Smooth muscle cell (in vitro differentiated cells): ENCODE data around the gene YPEL4. TPM values are rescaled to one million over a fixed set of nuclear protein-coding genes. Genes with fewer than 3 reads are reported as not detected.

ENCODE experiments used
- DNase-seq: peaks from one replicate; lab custom pipeline; 2025; ENCODE audit not compliant: unreplicated experiment; lab: John Stamatoyannopoulos, UW
- H2AFZ ChIP-seq: fragments of 200-600 bp; sonication (generic); 2 replicates; pipeline ENCODE4 v1.6.0; 2016; ENCODE audit warnings: antibody characterized with exemption, low read depth, mild to moderate bottlenecking
- H3F3A ChIP-seq: fragments of 200-600 bp; sonication (generic); 2 replicates; pipeline ENCODE4 v1.6.0; 2017; ENCODE audit warnings: antibody characterized with exemption, low read depth
- H3K27ac ChIP-seq: fragments of 200-600 bp; sonication (generic); 2 replicates; pipeline ENCODE4 v1.5.1; 2016; ENCODE audit warnings: low read depth, mild to moderate bottlenecking
- H3K27me3 ChIP-seq: fragments of 200-600 bp; sonication (generic); 2 replicates; pipeline ENCODE4 v1.6.1; 2016; ENCODE audit warnings: low read depth, mild to moderate bottlenecking
- H3K36me3 ChIP-seq: fragments of 200-600 bp; sonication (generic); 2 replicates; pipeline ENCODE4 v1.5.1; 2016; ENCODE audit warnings: low read depth
- H3K4me1 ChIP-seq: fragments of 200-600 bp; sonication (generic); 2 replicates; pipeline ENCODE4 v1.5.1; 2016; ENCODE audit warnings: low read depth
- H3K4me2 ChIP-seq: fragments of 200-600 bp; sonication (generic); 2 replicates; pipeline ENCODE4 v1.6.0; 2016; ENCODE audit warnings: mild to moderate bottlenecking
- H3K4me3 ChIP-seq: fragments of 200-600 bp; sonication (generic); 2 replicates; pipeline ENCODE4 v1.5.1; 2016; ENCODE audit warnings: mild to moderate bottlenecking
- H3K79me2 ChIP-seq: fragments of 200-600 bp; sonication (generic); 2 replicates; pipeline ENCODE4 v1.6.0; 2016; ENCODE audit warnings: low read depth, mild to moderate bottlenecking
- H3K9ac ChIP-seq: fragments of 200-600 bp; sonication (generic); 2 replicates; pipeline ENCODE4 v1.6.0; 2016; ENCODE audit warnings: low read depth
- H3K9me3 ChIP-seq: fragments of 200-600 bp; sonication (generic); replicated peaks from 2 replicates; pipeline ENCODE4 v1.5.1; 2016; ENCODE audit warnings: low read depth
- H4K20me1 ChIP-seq: fragments of 200-600 bp; sonication (generic); 2 replicates; pipeline ENCODE4 v1.6.0; 2016; ENCODE audit warnings: low read depth
- WGBS: methylation state at CpG from one replicate; pipeline ENCODE4 v1.1.7; 2016; ENCODE audit warnings: low lambda C conversion rate; 5-methylcytosine and 5-hydroxymethylcytosine counted together
- polyA plus RNA-seq: library from polyadenylated mRNA; unstranded; fragments of >200 nt; fragmentation: Nextera tagmentation; extraction: Ambion mirVana; gene quantifications from 2 replicates; pipeline ENCODE4 v1.2.1, GENCODE V29; 2016
- total RNA-seq: library from RNA; depleted of rRNA; stranded (reverse); fragments of >200 nt; gene quantifications from 2 replicates; pipeline ENCODE4 v1.2.3, GENCODE V29; 2014
- TF ChIP-seq, protein P1 (sequence below): fragments of 200-600 bp; sonication (generic); IDR thresholded peaks from 2 replicates; pipeline ENCODE4 v1.5.1; 2017; ENCODE audit warnings: borderline replicate concordance, mild to moderate bottlenecking, antibody characterized with exemption; ENCODE audit not compliant: insufficient read depth, poor library complexity, severe bottlenecking

Gene YPEL4
- total and polyA plus RNA-seq, 2 experiments from 2014 or later, result 2.0 to 2.5 TPM

DNA sequence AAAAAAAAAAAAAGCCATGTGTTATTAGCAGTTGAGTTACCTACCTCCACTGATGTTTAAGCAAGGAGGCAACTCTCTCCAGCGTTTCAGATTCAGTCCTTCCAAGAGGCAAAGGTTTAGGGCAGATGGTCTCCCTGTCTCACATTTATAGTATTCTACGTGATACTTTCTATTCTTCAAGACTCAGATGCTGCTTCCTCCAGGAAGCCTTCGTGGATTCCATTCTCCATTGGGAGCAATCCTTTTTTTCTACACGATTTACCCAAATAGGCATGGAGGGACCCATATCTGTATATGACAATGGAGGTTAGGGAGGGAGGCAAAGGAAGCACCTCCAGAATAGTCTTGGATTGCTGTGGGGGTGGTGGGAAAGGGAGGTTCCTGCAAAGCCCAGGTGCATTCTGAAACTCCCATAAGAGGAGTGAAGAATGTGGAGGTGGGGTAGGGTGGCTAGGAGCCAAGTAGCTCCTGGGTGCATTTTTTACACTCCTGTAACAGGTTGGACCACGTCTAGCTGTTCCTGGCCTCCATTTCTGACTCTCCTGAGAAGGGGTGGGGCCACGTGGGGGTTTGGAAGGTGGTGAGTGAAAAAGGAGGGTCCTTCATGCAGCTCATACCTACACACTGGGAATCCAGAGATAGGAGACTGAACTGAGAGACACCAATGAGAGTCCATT, 16.2 kb downstream of the YPEL4 start:
- H3K4me2 ChIP-seq, result no peak overlapping the region
- no peaks in the 10 kb centered on the region for H3F3A ChIP-seq
- no peaks in the 10 kb centered on the region for H3K36me3 ChIP-seq
- H4K20me1 ChIP-seq, result no peaks in the 10 kb centered on the region
- H3K9ac ChIP-seq, result no peak overlapping the region
- H3K79me2 ChIP-seq, result peaks cover 4% of the 10 kb centered on the region
- no peak overlapping the region for H2AFZ ChIP-seq
- TF ChIP-seq, protein P1, sequence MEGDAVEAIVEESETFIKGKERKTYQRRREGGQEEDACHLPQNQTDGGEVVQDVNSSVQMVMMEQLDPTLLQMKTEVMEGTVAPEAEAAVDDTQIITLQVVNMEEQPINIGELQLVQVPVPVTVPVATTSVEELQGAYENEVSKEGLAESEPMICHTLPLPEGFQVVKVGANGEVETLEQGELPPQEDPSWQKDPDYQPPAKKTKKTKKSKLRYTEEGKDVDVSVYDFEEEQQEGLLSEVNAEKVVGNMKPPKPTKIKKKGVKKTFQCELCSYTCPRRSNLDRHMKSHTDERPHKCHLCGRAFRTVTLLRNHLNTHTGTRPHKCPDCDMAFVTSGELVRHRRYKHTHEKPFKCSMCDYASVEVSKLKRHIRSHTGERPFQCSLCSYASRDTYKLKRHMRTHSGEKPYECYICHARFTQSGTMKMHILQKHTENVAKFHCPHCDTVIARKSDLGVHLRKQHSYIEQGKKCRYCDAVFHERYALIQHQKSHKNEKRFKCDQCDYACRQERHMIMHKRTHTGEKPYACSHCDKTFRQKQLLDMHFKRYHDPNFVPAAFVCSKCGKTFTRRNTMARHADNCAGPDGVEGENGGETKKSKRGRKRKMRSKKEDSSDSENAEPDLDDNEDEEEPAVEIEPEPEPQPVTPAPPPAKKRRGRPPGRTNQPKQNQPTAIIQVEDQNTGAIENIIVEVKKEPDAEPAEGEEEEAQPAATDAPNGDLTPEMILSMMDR, result no peak
- H3K4me3 ChIP-seq, result no peak overlapping the region
- H3K27me3 ChIP-seq, result no peaks in the 10 kb centered on the region
- H3K4me1 ChIP-seq, result peaks cover 9% of the 10 kb centered on the region
- no peak for DNase-seq
- 84% methylated on average over 6 of the region's 6 CpGs for WGBS
- no peaks in the 10 kb centered on the region for H3K9me3 ChIP-seq
- H3K27ac ChIP-seq, result no peak overlapping the region

DNA sequence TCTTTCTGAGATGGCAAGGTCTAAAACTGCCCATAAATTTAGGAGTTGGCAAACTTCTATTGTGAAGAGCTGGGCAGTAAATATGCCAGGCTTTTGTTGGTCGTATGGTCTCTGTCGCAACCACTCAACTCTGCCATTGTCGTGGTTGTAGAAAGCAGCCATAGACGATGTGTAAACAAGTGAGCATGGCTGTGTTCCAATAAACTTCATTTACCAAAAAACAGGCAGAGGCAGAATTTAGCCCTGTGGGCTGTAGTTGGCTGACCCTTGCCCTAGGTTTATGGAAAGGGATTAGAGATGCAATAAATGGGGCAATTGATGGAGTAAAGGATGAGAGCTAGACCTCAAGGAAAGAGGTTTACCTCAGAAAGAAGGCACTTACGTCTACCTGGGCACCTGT, 17.6 kb downstream of the YPEL4 start:
- Histone ChIP-seq H4K20me1 (no peaks in the 10 kb centered on the region), H3F3A (no peaks in the 10 kb centered on the region), H3K79me2 (no peaks in the 10 kb centered on the region), H3K27ac (no peak overlapping the region), H3K36me3 (no peaks in the 10 kb centered on the region), H2AFZ (no peak overlapping the region), H3K9me3 (no peaks in the 10 kb centered on the region), H3K27me3 (no peaks in the 10 kb centered on the region), H3K4me1 (peaks cover under 1% of the 10 kb centered on the region), H3K4me2 (no peak overlapping the region), H3K9ac (no peak overlapping the region), H3K4me3 (no peak overlapping the region)
- TF ChIP-seq, protein P1, result no peak
- WGBS, result 71% methylated on average over 5 of the region's 5 CpGs
- DNase-seq, result no peak

DNA sequence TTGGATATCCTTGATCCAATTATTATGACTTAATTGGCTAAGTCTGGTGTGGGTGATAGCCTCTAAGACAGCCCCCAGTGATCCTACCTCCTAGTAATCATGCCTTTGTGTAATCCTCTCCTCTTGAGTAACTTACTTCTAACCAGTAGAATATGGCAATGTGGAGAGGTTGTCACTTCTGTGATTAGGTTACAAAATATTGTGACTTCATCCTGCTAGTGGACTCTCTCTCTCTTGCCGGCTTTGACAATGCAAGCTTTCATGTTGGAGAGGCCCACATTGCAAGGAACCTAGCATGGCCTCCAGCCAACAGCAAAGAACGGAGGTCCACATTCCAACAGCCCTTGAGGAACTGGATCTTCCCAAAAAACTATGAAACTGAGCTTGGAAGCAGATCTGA, 19.5 kb downstream of the YPEL4 start:
- 95% methylated on average over 2 of the region's 2 CpGs for WGBS
- Histone ChIP-seq H4K20me1 (no peaks in the 10 kb centered on the region), H3K27me3 (no peaks in the 10 kb centered on the region), H3K4me2 (no peak overlapping the region), H3K9me3 (no peaks in the 10 kb centered on the region), H3K9ac (no peak overlapping the region), H3K4me1 (no peaks in the 10 kb centered on the region), H3F3A (no peaks in the 10 kb centered on the region), H3K79me2 (no peaks in the 10 kb centered on the region), H3K4me3 (no peak overlapping the region), H3K27ac (no peak overlapping the region), H2AFZ (no peak overlapping the region), H3K36me3 (no peaks in the 10 kb centered on the region)
- no peak for DNase-seq
- TF ChIP-seq, protein P1, result no peak

DNA sequence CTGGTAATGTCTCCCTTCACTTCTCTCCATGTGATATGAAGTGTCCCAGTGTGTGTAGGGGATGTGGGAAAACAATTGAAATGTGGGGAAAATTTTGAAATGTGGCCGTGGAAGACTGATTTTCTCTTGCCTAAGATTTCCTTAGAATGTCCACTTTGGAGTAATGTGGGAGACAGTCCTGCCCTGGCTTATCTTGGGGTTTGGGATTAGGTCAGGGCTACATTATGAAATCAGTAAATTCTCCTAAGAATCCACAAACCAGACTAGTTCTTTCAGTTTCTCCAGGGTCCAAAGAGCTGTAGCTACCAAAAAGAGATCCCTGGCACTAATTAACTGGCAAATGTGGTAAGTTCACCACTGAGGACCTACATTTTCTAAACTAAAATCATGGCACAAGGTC, 22.8 kb downstream of the YPEL4 start:
- 72% methylated on average over 1 of the region's 1 CpG for WGBS

More for the DNA sequence above, 22.8 kb downstream of the YPEL4 start:
- no peaks in the 10 kb centered on the region for H3K27me3 ChIP-seq
- no peak for DNase-seq
- H3K4me1 ChIP-seq, result no peaks in the 10 kb centered on the region
- no peak overlapping the region for H3K27ac ChIP-seq
- H4K20me1 ChIP-seq, result no peaks in the 10 kb centered on the region
- TF ChIP-seq, protein P1, result no peak
- no peaks in the 10 kb centered on the region for H3K36me3 ChIP-seq
- H3K9ac ChIP-seq, result no peak overlapping the region
- no peaks in the 10 kb centered on the region for H3K9me3 ChIP-seq
- H3K4me2 ChIP-seq, result no peak overlapping the region
- no peak overlapping the region for H2AFZ ChIP-seq
- H3K4me3 ChIP-seq, result no peak overlapping the region
- H3K79me2 ChIP-seq, result no peaks in the 10 kb centered on the region
- no peaks in the 10 kb centered on the region for H3F3A ChIP-seq
